ENCODE data around the gene KLK5.

DNA sequence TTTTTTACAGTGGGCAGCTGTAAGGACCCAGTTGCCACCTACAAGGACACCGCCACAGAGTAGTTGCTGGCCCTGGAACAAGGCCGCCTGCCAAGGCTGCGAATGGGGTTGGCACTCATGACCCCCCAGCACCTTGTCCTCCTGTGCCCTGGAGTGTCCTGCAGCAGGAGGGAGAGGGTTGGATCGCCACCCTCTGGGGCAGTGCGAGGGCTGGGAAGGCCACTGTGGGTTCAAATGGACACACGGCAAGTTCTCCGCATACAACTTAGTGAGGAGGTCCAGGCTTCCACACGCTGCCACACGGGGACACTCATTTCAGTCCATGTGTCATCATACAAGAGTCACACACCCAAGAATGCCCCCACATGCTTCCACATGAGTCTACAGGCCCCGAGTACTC is 47.6 kb upstream of the KLK5 start:
- TF ChIP-seq POLR2AphosphoS5 (IDR thresholded peaks at IDR 0.05; ENCODE audit: low read depth, low read length) (no peak), TAF1 (IDR thresholded peaks at IDR 0.05; ENCODE audit: borderline replicate concordance, insufficient read depth, low read length) (no peak), SIN3A (IDR thresholded peaks at IDR 0.05; ENCODE audit: borderline replicate concordance, insufficient read depth, low read length) (no peak), FOXP2 (optimal IDR thresholded peaks at IDR 0.05; ENCODE audit: borderline replicate concordance, extremely low read depth, extremely low read length, insufficient read depth) (no peak)
- TF ChIP-seq, protein P1, sequence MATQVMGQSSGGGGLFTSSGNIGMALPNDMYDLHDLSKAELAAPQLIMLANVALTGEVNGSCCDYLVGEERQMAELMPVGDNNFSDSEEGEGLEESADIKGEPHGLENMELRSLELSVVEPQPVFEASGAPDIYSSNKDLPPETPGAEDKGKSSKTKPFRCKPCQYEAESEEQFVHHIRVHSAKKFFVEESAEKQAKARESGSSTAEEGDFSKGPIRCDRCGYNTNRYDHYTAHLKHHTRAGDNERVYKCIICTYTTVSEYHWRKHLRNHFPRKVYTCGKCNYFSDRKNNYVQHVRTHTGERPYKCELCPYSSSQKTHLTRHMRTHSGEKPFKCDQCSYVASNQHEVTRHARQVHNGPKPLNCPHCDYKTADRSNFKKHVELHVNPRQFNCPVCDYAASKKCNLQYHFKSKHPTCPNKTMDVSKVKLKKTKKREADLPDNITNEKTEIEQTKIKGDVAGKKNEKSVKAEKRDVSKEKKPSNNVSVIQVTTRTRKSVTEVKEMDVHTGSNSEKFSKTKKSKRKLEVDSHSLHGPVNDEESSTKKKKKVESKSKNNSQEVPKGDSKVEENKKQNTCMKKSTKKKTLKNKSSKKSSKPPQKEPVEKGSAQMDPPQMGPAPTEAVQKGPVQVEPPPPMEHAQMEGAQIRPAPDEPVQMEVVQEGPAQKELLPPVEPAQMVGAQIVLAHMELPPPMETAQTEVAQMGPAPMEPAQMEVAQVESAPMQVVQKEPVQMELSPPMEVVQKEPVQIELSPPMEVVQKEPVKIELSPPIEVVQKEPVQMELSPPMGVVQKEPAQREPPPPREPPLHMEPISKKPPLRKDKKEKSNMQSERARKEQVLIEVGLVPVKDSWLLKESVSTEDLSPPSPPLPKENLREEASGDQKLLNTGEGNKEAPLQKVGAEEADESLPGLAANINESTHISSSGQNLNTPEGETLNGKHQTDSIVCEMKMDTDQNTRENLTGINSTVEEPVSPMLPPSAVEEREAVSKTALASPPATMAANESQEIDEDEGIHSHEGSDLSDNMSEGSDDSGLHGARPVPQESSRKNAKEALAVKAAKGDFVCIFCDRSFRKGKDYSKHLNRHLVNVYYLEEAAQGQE (IDR thresholded peaks at IDR 0.05; ENCODE audit: insufficient read depth in 1 of 2, low read depth in 2 of 2, low read length in 2 of 2) = no peak

All from PFSK-1 (cell line).